SJSA1 (cell line): ENCODE results near the gene DHH. TPM values are rescaled to one million over a fixed set of nuclear protein-coding genes. Genes with fewer than 3 reads are reported as not detected.

Source experiments
- DNase-seq, 2 experiments: peaks; one replicate each; pipeline ENCODE4 v3.0.0-alpha.2; 2015 to 2020; ENCODE audit warnings: low spot score in 2 of 2, low read depth in 1 of 2
- H3K27ac ChIP-seq: fragments of 250-450 bp; sonication (Bioruptor Pico); 2 replicates; pipeline ENCODE4 v1.5.1; 2020; ENCODE audit warnings: mild to moderate bottlenecking, moderate library complexity
- H3K27me3 ChIP-seq: fragments of 250-450 bp; sonication (Bioruptor Pico); replicated peaks from 2 replicates; pipeline ENCODE4 v1.5.1; 2020; ENCODE audit warnings: mild to moderate bottlenecking, moderate library complexity
- H3K36me3 ChIP-seq: fragments of 250-450 bp; sonication (Bioruptor Pico); 2 replicates; pipeline ENCODE4 v1.5.1; 2020; ENCODE audit warnings: mild to moderate bottlenecking
- H3K4me1 ChIP-seq: fragments of 250-450 bp; sonication (Bioruptor Pico); replicated peaks from 2 replicates; pipeline ENCODE4 v1.6.1; 2021; ENCODE audit warnings: mild to moderate bottlenecking
- H3K4me3 ChIP-seq: fragments of 250-450 bp; sonication (Bioruptor Pico); 2 replicates; pipeline ENCODE4 v1.5.1; 2020; ENCODE audit warnings: mild to moderate bottlenecking
- H3K9me3 ChIP-seq: fragments of 250-450 bp; sonication (Bioruptor Pico); replicated peaks from 2 replicates; pipeline ENCODE4 v1.5.1; 2020; ENCODE audit warnings: mild to moderate bottlenecking
- total RNA-seq: library from RNA; depleted of rRNA; stranded (reverse); fragments of >200 nt; shearing (Covaris generic); gene quantifications from 2 replicates; pipeline ENCODE4 v1.2.3, GENCODE V29; 2014

DHH gene
- total RNA-seq, 1 experiment from 2014 or later, result not detected

DNA sequence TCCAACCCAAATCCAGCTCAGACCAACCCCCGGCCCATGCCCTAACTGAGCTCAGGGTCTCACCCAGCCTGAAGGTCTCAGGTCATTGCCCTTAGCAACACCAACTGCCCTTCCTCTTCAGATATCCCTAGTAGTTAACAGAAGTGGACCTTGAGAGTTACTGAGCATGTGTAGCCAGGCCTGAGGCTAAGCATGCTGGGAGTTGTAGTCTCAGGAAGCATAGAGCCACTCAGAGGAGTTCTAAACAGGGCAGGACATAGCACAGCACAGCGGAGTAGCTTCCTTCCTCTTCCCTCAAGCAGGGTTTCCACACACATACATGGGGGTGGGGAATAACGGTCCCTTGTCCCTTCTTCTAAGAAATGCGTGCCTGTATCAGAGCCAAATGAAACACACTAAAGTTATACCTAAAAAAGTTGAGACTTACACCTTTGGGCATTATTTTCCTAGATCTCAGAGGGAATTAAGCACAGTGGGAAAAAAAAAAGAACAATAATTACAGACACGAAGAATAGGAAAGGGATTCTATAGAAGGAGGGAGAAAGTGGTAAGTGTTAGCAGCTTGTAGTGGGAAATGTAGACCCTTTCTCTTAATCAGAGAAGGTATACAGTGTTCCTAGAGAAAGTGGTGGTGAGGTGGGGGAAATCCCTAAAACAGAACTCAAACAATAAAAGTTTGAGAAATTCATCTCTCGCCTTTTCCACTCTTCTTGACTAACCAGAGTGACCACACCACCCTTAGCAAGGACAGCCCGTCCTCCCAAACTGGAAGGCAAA is 38.4 kb downstream of the DHH start:
- H3K27ac ChIP-seq, result no peak overlapping the region
- H3K4me3 ChIP-seq, result no peak overlapping the region
- H3K27me3 ChIP-seq, result no peaks in the 10 kb centered on the region
- peaks cover 33% of the 10 kb centered on the region for H3K4me1 ChIP-seq
- H3K36me3 ChIP-seq, result peaks cover 84% of the 10 kb centered on the region
- no peaks in the 10 kb centered on the region; the same call in 1 of the 2 replicates for H3K9me3 ChIP-seq
- peak in 1 of 2 experiments; percentile 28 for DNase-seq

DNA sequence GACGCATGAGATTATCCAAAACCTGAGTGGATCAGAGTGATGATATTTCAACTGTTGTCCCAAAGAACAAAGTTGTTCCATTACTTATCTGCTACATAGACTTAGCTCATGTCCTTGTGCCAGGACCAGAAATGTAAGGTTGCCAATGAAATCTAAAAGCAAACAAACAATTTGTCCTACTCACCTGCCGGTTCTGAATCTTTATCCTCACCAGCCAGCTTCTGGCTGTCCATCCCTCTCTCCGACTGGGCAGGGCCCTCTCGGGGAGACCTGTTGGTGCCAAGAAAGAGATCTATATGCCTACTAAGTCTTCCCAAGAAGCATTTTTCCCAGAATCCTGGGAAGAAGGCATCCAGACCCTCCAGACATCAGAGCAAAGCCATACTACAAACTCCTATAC is 39.5 kb downstream of the DHH start:
- Histone ChIP-seq H3K4me3 (no peak overlapping the region), H3K36me3 (peaks cover 89% of the 10 kb centered on the region), H3K27ac (no peak overlapping the region), H3K9me3 (no peaks in the 10 kb centered on the region; the same call in 1 of the 2 replicates), H3K4me1 (peaks cover 35% of the 10 kb centered on the region), H3K27me3 (no peaks in the 10 kb centered on the region)
- no peak for DNase-seq

DNA sequence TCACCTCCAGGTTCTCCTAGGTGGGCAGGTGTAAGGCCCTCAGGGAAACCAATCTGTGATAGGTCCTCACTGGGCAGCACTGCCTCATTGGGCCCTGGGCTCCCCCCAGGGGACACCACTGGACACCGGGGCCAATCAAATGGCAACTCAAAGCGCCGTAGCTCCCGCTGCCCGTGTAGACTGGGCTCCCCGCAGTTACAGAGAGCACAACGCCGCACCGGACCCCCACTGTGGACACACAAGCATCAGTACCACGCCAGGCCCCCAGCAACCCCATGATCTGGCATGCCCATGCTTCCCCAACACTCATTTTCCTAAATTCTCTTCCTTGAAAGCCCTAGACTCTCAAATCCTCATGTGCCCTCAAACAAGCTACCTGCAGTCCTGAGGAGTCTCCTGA is 40.1 kb downstream of the DHH start:
- no peaks in the 10 kb centered on the region for H3K9me3 ChIP-seq
- H3K4me3 ChIP-seq, result no peak overlapping the region
- no peak for DNase-seq
- H3K27me3 ChIP-seq, result no peaks in the 10 kb centered on the region
- H3K4me1 ChIP-seq, result peaks cover 41% of the 10 kb centered on the region
- H3K36me3 ChIP-seq, result peaks cover 89% of the 10 kb centered on the region
- no peak overlapping the region for H3K27ac ChIP-seq

DNA sequence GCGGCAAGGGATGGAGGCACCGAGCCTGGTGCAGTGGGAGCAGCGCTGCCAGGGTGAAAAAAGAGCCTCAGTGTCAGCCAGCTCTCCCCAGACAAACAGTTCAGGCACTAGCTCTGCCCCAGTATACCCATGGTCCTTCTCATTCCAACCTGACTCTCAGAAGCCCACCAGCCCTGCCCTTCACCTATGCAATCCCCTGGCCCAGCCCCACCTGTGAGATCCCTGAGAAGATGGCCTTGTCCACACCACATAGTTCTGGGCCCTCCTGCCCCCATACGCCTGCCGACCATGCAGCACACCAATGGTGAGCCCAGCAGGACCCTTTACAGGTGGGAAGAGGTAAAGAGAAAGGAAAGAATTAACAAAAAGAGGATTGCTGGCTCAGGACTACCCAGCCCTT is 40.5 kb downstream of the DHH start:
- no peak overlapping the region for H3K4me3 ChIP-seq
- H3K36me3 ChIP-seq, result peaks cover 90% of the 10 kb centered on the region
- H3K27ac ChIP-seq, result no peak overlapping the region
- H3K27me3 ChIP-seq, result no peaks in the 10 kb centered on the region
- DNase-seq, result no peak
- no peaks in the 10 kb centered on the region for H3K9me3 ChIP-seq
- peaks cover 44% of the 10 kb centered on the region for H3K4me1 ChIP-seq

DNA sequence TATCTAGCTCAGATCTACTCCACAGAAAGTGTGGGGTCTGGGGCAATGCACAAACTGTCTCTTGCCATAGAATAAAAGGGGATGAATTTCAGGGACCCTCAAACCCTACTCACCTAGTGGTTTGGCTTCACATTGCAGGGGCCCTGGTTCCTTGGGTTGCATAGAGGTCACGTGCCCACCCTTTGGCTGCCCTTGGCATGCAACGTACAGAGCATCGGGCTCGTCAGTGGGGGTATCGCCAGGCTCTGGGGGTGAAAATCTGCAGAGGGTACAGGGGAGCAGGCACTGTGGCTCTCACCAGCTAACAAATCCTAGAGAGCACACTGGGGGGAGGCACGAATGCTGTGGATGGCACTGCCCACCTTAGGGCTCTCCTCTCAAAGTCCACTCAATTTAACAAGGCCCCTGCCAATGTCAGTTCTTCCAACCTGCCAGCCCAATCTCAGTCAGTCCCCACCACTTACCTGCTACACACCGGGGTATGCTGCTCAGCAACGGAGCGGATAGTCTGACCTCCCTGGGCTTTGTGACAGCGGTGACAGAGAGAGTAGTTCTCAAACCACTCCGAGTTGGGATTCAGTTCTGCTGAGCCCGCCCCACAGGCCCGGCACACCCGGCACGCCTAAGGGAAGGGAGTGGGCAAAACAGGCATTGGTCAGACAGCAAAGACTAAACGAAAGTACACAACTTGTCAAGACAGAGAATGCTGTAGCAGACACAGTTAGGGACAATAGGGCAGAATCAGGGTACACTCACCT is 42.0 kb downstream of the DHH start:
- H3K36me3 ChIP-seq, result peaks cover 94% of the 10 kb centered on the region
- no peak for DNase-seq

DNA sequence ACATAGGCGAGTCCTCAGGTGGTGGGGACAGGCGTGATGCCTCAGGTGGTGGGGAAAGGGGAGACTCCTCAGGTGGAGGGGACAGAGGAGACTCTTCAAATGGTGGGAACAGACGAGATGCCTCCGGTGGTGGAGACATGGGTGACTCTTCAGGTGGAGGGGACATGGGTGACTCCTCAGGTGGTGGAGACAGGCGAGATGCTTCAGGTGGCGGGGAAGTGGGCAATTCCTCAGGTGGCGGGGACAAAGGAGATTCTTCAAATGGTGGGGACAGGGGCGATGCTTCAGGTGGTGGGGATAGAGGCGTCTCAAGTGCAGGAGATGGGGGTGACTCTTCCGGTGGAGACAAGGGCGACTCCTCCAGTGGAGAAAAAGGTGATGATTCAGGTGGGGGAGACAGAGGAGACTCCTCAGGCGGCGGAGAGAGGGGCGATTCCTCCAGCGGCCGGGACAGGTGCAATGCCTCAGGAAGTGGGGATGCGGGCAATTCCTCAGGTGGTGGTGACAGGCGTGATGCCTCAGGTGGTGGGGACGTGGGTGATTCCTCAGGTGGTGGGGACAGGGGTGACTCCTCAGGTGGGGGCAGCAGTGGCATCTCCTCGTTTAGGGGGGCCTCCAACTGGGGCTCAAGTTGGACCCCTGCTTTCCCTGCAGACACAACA is 42.7 kb downstream of the DHH start:
- Histone ChIP-seq H3K36me3 (peaks cover 99% of the 10 kb centered on the region), H3K4me1 (peaks cover 25% of the 10 kb centered on the region), H3K9me3 (no peaks in the 10 kb centered on the region), H3K4me3 (no peak overlapping the region), H3K27me3 (no peaks in the 10 kb centered on the region), H3K27ac (no peak overlapping the region)
- no peak for DNase-seq

More for the DNA sequence above, 42.0 kb downstream of the DHH start:
- Histone ChIP-seq H3K4me3 (no peak overlapping the region), H3K27ac (no peak overlapping the region), H3K4me1 (peaks cover 32% of the 10 kb centered on the region), H3K9me3 (no peaks in the 10 kb centered on the region), H3K27me3 (no peaks in the 10 kb centered on the region)

DNA sequence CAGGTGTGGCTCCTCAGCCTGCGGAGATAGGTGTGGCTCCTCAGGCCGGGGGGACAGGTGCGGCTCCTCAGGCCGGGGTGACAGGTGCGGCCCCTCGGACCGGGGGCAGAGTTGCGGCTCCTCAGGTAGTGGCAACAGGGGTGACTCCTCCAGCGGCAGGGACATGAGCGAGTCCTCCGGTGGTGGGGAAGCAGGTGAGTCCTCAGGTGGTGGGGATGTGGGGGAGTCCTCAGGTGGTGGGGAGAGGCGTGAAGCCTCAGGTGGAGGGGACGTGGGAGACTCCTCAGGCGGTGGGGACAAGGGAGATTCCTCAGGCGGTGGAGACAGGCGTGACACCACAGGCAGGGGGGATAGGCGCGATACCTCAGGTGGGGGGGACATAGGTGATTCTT is 43.2 kb downstream of the DHH start:
- no peaks in the 10 kb centered on the region for H3K9me3 ChIP-seq
- H3K27ac ChIP-seq, result no peak overlapping the region
- H3K4me3 ChIP-seq, result no peak overlapping the region
- H3K36me3 ChIP-seq, result peaks cover 100% of the 10 kb centered on the region
- DNase-seq, result no peak
- H3K4me1 ChIP-seq, result peaks cover 19% of the 10 kb centered on the region
- no peaks in the 10 kb centered on the region for H3K27me3 ChIP-seq

DNA sequence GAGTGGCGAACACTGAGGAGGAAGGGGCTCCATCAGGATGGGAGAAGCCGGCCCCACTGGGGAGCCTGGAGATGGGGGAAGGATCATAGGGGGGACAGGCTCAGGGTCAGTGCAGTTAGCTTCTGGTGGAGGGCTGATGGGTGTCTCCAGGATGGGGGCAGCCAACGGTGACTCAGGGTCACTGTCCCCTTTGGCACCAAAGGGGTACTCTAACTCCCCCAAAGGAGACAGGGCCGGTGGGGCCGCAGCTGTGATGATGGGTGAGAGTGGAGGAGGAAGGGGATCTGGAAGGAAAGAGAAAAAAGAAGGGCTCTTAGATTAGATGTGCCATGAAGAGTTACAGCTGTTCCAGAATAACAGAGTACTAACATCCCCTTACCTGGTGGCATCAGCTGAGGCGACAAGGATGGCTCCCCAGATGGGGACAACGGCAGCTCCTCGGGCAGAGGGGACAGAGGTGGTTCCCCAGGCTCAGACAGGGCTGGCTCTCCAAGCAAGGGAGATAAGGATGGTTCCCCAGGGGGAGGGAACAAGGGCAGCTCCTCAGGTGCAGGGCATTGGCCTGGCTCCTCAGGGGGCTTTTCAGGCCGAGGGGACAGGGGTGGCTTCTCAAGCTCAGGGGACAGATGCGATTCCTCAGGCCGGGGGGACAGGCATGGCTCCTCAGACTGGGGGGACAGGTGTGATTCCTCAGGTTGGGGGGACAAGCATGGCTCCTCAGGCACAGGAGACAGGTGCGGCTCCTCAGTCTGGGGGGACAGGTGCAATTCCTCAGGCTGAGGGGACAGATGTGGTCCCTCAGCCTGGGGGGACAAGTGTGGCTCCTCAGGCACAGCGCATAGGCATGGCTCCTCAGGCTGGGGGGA is 43.9 kb downstream of the DHH start:
- Histone ChIP-seq H3K9me3 (no peaks in the 10 kb centered on the region), H3K4me1 (peaks cover 13% of the 10 kb centered on the region), H3K27me3 (no peaks in the 10 kb centered on the region), H3K36me3 (peaks cover 100% of the 10 kb centered on the region), H3K27ac (no peak overlapping the region), H3K4me3 (no peak overlapping the region)
- DNase-seq, result no peak

DNA sequence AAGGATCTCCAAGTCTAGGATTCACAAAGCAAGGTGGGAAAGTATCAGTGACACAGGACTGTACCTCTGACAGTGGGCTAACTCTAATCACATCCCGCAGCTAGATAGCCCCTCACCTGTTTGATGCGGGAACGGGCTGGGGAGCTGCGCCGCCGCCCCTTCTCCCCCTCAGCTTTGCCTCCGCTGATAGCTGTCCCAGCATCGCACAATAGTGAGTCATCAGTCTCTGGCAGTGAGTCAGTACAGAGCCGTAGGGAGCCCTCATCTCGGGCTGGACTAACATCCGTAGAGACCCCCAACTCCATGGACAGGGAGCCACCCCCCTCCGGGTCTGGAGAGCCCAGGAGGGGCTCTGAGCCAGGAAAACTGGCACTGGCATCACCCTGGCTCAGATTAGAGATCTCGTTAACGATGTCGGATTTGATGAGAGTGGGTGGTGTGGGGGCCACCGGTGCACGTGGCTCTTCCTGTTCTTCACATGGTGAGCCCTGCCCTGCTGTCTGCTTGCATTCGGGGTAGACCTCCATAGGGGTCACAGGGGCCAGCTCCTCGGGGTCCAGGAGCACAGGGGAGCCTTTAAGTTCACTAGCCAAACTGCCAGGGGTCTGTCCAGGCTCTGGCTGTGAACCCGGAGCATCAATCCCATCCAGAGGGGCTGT is 44.9 kb downstream of the DHH start:
- H3K36me3 ChIP-seq, result peaks cover 100% of the 10 kb centered on the region

DNA sequence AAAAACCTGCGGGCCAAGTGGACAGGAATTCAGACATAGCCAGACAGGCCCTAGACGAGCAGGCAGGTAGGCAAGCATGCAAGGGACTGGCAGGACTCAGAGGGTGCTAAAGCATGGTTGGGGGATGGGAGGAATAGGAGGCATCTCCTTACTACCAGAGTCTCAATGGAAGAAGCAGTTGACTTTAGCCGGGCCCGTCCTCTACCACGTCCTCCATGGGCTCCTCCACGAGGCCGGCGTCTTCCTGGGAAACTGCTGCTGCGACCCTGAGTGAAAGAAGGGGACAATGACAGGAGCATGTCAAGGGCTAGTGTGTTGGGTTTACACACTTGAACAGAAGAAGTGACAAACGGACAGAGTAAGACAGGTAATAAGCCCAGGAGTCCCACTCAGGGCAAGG is 45.6 kb downstream of the DHH start:
- DNase-seq, result no peak
- H3K27ac ChIP-seq, result no peak overlapping the region
- no peaks in the 10 kb centered on the region for H3K9me3 ChIP-seq
- H3K36me3 ChIP-seq, result peaks cover 100% of the 10 kb centered on the region
- H3K4me3 ChIP-seq, result no peak overlapping the region
- H3K4me1 ChIP-seq, result peaks cover 11% of the 10 kb centered on the region
- H3K27me3 ChIP-seq, result no peaks in the 10 kb centered on the region

More for the DNA sequence above, 44.9 kb downstream of the DHH start:
- Histone ChIP-seq H3K4me3 (no peak overlapping the region), H3K4me1 (peaks cover 11% of the 10 kb centered on the region), H3K27me3 (no peaks in the 10 kb centered on the region), H3K27ac (peak overlapping the region; percentile 27), H3K9me3 (no peaks in the 10 kb centered on the region)
- peak; percentile 37 to 63 for DNase-seq

DNA sequence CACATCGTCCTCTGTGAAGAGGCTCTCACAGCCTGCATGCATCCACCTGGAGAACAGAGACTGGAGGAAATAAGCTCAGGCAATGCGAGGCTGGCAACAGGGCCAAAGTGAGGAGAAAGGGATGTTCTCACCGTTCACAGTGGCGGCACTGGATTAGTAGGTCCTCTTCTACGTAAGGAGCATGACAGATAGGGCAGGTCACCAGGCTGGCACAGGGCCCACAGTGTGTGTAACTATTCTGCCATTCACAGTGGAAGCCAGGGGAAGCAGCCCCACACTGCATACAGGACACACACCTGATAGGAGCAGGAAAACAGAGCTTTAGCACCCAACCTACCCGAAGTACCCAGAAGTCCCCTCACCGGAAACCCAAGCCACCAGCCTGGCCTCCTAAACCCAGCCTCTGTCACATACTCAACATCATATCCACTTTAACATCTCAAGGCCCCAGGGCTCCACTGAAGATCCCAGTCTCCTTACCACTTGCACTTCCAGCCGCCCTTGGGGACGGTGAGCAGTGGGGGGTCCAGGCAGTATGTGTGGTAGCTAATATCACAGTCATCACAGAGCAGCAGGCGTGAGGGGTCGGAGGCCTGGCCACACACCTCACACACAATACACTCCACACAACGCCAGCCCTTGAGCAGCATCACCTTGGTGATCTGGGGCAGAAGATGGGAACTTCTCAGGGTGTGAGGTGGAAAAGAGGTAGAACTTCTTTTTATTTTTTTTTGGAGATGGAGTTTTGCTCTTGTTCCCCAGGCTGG is 48.3 kb downstream of the DHH start:
- Histone ChIP-seq H3K9me3 (no peaks in the 10 kb centered on the region), H3K27me3 (no peaks in the 10 kb centered on the region), H3K4me1 (peaks cover 11% of the 10 kb centered on the region), H3K4me3 (no peak overlapping the region), H3K36me3 (peaks cover 100% of the 10 kb centered on the region), H3K27ac (no peak overlapping the region)
- DNase-seq, result no peak

DNA sequence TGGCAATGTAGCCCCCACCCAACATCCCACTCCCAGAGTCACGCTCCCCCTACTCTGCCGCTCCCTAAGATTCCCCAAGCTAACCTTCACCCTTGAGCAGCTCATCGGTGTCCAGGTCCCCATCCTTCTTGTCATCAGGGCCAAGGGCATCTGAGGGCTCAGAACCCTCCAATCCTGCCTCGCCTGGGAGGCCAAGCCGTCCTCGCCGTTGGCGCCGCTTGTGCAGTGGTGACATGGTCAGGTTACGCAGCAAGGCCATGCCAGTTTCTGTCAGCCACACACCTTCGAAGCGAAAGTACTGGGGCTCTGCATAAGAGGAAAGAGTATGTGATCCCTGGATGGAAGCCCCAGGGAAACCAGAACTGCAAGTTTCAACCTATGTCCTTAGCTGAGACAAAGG is 49.9 kb downstream of the DHH start:
- no peak for DNase-seq
- H3K27me3 ChIP-seq, result no peaks in the 10 kb centered on the region
- peaks cover 4% of the 10 kb centered on the region for H3K4me1 ChIP-seq
- H3K9me3 ChIP-seq, result no peaks in the 10 kb centered on the region
- no peak overlapping the region for H3K4me3 ChIP-seq
- no peak overlapping the region for H3K27ac ChIP-seq
- H3K36me3 ChIP-seq, result peaks cover 100% of the 10 kb centered on the region
